ENCODE results near the gene TMEM184A.
"Not testable (repeated sequence)": the region's sequence is repeated elsewhere in the genome, so short reads cannot be mapped to it uniquely, and the experiment has no call there.

The TMEM184A gene

GRCh38 chr7:1583241-1583930, 27.4 kb upstream of the TMEM184A start:
- H3K4me1 Mint-ChIP-seq, H3K4me3 Mint-ChIP-seq, H3K9me3 Mint-ChIP-seq, CTCF ChIA-PET, H3K36me3 Mint-ChIP-seq, DNase-seq, H3K27ac Mint-ChIP-seq: not testable (repeated sequence)
- H3K27me3 Mint-ChIP-seq: peaks cover 12% of the 10 kb centered on the region

GRCh38 chr7:1580422-1581030, 24.5 kb upstream of the TMEM184A start:
- CTCF ChIA-PET: interaction anchor here (0.9 kb wide), 1 partner anchor 10 kb away, joined by 4 read pairs; no protein-coding TSS in a partner anchor
- Mint-ChIP-seq H3K36me3 (no peaks in the 10 kb centered on the region), H3K9me3 (no peaks in the 10 kb centered on the region), H3K4me1 (no peaks in the 10 kb centered on the region), H3K4me3 (no peak overlapping the region), H3K27ac (no peak overlapping the region), H3K27me3 (peaks cover 5% of the 10 kb centered on the region)
- no peak for DNase-seq

DNA sequence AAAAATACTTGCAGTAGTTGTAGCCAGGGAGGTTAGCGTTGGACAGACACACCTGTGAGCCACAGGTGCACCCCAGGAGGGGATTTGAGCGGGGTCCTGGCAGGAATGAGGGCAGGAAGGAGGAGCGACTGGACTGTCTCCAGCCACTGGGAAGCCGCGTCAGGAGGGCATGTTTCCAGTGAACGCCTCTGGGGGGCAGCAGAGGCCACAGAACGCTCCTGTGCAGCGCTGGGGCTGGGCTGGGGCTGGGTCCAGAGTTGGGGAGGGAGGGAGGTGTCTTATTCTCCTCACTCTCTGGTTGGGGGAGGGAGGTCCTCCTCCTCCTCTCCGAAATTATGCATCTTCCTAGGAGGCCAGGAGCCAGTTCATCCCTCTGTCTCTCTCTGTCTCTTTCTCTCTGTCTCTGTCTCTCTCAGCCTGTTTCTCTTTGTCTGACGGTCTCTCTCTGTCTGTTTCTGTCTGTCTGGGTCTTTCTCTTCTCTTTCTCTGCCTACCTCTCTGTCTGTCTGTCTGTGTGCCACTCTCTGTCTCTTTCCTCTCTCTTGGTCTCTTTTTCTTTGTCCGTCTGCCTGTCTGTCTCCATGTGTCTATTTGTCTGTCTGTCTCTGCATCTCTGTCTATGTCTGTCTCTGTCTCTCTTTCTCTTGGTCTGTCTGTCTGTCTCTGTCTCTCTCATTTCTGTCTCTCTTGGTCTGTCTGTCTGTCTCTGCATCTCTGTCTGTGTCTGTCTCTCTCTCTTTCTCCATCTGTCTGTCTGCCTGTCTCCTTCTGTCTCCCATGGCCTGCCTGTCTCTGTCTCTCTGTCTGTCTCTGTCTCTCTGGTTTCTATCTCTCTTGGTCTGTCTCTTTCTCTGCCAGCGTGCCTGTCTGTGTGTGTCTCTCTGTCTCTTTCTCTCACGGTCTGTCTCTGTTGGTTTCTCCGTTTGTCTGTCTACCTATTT, 23.7 kb upstream of the TMEM184A start:
- no peak overlapping the region for H3K4me3 Mint-ChIP-seq
- no peaks in the 10 kb centered on the region for H3K4me1 Mint-ChIP-seq
- no peaks in the 10 kb centered on the region for H3K36me3 Mint-ChIP-seq
- H3K27ac Mint-ChIP-seq: no peak overlapping the region
- CTCF ChIA-PET: interaction anchor here (0.6 to 1.2 kb wide), 5 partner anchors 9 to 769 kb away, joined by 3 to 8 read pairs (median 3); no protein-coding TSS in a partner anchor
- DNase-seq: peak; percentile 80
- no peaks in the 10 kb centered on the region for H3K9me3 Mint-ChIP-seq
- H3K27me3 Mint-ChIP-seq: peaks cover 5% of the 10 kb centered on the region

- no peak overlapping the region for H3K4me3 Mint-ChIP-seq
- H3K27ac Mint-ChIP-seq: no peak overlapping the region
- H3K4me1 Mint-ChIP-seq: no peaks in the 10 kb centered on the region
- H3K9me3 Mint-ChIP-seq: no peaks in the 10 kb centered on the region
- peaks cover 5% of the 10 kb centered on the region for H3K27me3 Mint-ChIP-seq
- CTCF ChIA-PET: interaction anchor here (0.8 to 1.2 kb wide), 4 partner anchors 8 to 770 kb away, joined by 3 to 8 read pairs (median 4); no protein-coding TSS in a partner anchor
- no peak for DNase-seq
- H3K36me3 Mint-ChIP-seq: no peaks in the 10 kb centered on the region
Observed at GRCh38 chr7:1578513-1578912, 22.5 kb upstream of the TMEM184A start.

- DNase-seq: no peak
- no peaks in the 10 kb centered on the region for H3K9me3 Mint-ChIP-seq
- H3K36me3 Mint-ChIP-seq: peaks cover 9% of the 10 kb centered on the region
- CTCF ChIA-PET: interaction anchor here (0.7 to 1.1 kb wide), 2 partner anchors 423 to 771 kb away, joined by 4 read pairs; no protein-coding TSS in a partner anchor
- H3K27me3 Mint-ChIP-seq: peaks cover 5% of the 10 kb centered on the region
- no peak overlapping the region for H3K4me3 Mint-ChIP-seq
- peaks cover 10% of the 10 kb centered on the region for H3K4me1 Mint-ChIP-seq
- no peak overlapping the region for H3K27ac Mint-ChIP-seq
Observed at GRCh38 chr7:1576521-1577253, 20.7 kb upstream of the TMEM184A start.

GRCh38 chr7:1575809-1576208, 19.8 kb upstream of the TMEM184A start:
- H3K27ac Mint-ChIP-seq: no peak overlapping the region
- peaks cover 16% of the 10 kb centered on the region for H3K4me1 Mint-ChIP-seq
- DNase-seq: no peak
- CTCF ChIA-PET: interaction anchor here (0.7 kb wide), 1 partner anchor 422 kb away, joined by 4 read pairs; no protein-coding TSS in a partner anchor
- H3K4me3 Mint-ChIP-seq: no peak overlapping the region
- H3K36me3 Mint-ChIP-seq: peaks cover 9% of the 10 kb centered on the region
- H3K9me3 Mint-ChIP-seq: no peaks in the 10 kb centered on the region
- H3K27me3 Mint-ChIP-seq: peaks cover 5% of the 10 kb centered on the region

DNA sequence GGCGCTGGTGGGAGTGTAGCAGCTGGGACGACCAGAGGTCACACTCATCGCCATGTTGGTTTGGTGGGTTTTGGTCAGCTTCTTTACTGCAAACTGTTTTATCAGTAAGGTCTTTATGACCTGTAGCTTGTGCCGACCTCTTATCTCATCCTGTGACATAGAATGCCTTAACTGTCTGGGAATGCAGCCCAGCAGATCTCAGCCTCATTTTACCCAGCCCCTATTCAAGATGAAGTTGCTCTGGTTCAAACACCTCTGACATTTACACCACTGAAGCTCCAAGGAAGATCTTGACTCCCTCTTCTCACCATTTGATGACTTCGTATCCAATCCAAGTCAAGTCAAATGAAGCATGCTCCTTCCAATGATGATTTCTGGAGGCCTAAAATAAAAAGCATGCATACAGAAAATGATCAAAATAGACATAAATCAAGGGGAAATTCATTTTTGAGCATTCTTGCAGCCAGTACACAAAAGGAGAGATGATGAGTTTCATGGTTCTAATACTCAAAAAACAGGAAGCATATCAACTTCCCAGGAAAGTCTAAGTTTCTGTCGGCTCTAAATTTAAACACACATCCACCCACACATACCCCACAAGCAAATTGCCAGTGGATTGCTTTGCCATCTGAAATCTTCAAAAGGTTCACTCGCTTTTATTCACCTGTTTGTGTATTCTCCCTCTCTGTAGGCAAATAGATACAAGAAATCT, 16.3 kb upstream of the TMEM184A start:
- Mint-ChIP-seq H3K9me3 (no peaks in the 10 kb centered on the region), H3K36me3 (peaks cover 13% of the 10 kb centered on the region), H3K4me1 (peaks cover 33% of the 10 kb centered on the region), H3K27me3 (no peaks in the 10 kb centered on the region), H3K4me3 (peak overlapping the region; percentile 88), H3K27ac (no peak overlapping the region)
- no peak for DNase-seq
- CTCF ChIA-PET: interaction anchor here (0.7 kb wide), 1 partner anchor 315 kb away, joined by 4 read pairs; no protein-coding TSS in a partner anchor

DNA sequence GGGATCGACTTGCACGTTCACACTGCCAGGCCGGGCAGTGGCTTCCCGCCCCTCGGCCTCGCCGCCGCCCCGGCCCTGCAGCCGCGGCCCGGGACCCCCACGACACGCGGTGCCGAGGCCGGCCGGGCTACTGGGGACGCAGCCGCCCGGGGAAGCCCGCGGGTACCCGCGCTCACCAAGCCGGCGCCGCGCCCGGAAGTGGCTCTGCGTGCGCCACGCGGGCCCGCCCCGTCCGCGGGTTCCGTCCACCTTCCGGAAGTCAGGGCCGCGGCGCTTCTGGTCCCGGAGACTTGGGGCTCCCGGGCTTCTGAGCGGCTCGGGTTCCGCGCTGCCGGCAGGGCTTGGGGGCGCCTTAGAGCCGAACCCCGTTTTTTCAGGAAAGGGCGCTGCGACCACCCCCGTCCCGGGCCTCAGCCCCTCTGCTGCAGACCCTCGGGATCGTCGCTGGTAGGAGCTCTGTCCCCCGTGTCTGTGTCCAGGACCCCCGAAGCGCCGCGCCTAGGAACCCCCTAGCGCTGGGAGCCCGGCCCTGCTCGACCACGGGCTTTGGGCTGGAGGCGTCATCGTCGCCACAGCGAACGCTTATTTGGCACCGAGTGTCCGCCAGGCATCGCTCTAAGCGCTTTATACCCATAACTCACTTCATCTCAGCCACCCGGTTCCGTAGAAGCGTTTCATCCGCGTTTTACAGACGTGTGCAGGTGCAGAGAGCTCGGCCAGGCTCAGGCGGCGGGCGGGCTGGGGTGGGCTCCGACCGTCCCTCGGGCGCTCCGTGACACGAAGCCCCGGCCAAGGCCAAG, 14.0 kb upstream of the TMEM184A start, which contains the start of gene PSMG3:
TSS of gene PSMG3 (minus strand) at position 200 of the 800 bp plus-strand sequence. CDS start 693 bp downstream, outside the sequence.
- Mint-ChIP-seq H3K9me3 (no peaks in the 10 kb centered on the region), H3K4me1 (peaks cover 39% of the 10 kb centered on the region), H3K27me3 (no peaks in the 10 kb centered on the region), H3K4me3 (peak within 1 kb of the TSS; percentile 88), H3K36me3 (peaks cover 17% of the 10 kb centered on the region), H3K27ac (peak within 1 kb of the TSS; percentile 92)
- CTCF ChIA-PET: interaction anchor here (0.6 to 1.5 kb wide), 6 partner anchors 9 to 640 kb away, joined by 3 to 5 read pairs (median 4); partner anchors contain the start of gene TMEM184A
- DNase-seq: peak; percentile 92

DNA sequence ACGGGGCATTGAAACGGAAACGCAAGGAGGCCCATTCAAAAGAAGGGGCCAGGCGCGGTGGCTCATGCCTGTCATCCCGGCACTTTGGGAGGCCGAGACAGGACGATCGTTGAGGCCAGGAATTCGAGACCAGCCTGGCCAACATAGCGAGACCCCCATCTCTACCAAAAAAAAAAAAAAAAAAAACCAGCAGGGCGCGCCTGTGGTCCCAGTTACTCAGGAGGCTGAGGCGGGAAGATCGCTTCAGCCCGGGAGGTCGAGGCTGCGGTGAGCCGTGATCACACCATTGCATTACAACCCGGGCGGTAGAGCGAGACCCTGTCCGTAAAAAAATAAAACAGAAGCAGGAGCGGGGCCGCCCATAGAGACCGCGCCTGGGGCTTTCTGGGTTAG, 13.4 kb upstream of the TMEM184A start:
- CTCF ChIA-PET: interaction anchor here (1.5 kb wide), 1 partner anchor 36 kb away, joined by 4 read pairs; no protein-coding TSS in a partner anchor
- Mint-ChIP-seq H3K27ac (peak overlapping the region; percentile 86), H3K4me3 (peak overlapping the region; percentile 85), H3K4me1 (peaks cover 39% of the 10 kb centered on the region), H3K9me3 (no peaks in the 10 kb centered on the region), H3K36me3 (peaks cover 17% of the 10 kb centered on the region), H3K27me3 (no peaks in the 10 kb centered on the region)
- DNase-seq: no peak

DNA sequence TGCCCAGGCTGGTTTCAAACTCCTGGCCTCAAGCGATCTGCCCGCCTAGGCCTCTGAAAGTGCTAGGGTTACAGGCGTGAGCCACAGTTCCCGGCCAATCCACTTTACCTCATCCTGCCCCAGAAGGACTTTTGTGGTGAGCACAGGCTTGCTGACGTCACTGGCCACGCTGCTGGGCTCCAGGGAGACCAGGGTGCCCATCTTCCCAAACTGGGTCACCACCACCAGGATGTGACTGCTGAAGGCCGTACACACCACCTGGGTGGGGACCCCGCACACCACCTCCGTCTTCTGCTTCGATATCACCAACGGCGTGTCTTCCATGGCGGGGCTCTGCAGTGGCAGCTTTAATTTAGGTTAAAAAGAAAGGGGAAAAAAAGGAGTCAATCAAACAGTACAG, 13.0 kb upstream of the TMEM184A start:
- peak overlapping the region; percentile 86 for H3K27ac Mint-ChIP-seq
- H3K9me3 Mint-ChIP-seq: no peaks in the 10 kb centered on the region
- H3K4me1 Mint-ChIP-seq: peaks cover 39% of the 10 kb centered on the region
- CTCF ChIA-PET: interaction anchor here (1.5 kb wide), 1 partner anchor 36 kb away, joined by 4 read pairs; no protein-coding TSS in a partner anchor
- H3K27me3 Mint-ChIP-seq: no peaks in the 10 kb centered on the region
- DNase-seq: no peak
- peak overlapping the region; percentile 85 for H3K4me3 Mint-ChIP-seq
- H3K36me3 Mint-ChIP-seq: peaks cover 17% of the 10 kb centered on the region

DNA sequence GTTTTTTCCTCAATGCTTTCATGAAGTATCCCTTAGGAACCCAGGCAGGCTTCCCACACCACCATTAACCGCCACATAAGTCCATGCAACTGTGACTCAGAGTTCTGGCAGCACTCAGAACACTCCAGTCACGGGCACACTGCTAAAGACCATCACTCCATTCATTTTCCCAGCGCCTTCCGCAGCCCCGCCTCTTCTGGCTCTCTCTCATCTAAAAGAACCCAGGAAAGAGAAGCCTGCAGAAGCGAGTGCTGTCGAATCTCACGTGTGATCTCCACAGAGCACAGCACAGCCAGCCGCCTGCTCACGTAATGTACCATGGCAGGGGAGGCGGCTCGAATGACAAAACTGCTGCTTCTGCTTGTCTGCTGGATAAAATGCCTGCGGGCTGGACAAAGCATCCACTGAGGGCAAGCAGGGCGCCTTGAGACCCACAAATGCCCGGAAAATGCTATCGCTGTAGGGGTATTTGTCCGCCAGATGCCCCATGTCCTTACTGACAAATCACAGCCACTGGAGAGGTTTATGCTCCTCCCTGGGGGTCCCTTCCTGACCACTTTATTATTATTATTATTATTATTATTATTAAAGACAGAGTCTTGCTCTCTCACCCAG, 12.0 kb upstream of the TMEM184A start:
- H3K36me3 Mint-ChIP-seq: peaks cover 16% of the 10 kb centered on the region
- no peaks in the 10 kb centered on the region for H3K9me3 Mint-ChIP-seq
- DNase-seq: no peak
- H3K4me1 Mint-ChIP-seq: peaks cover 39% of the 10 kb centered on the region
- peak overlapping the region; percentile 85 for H3K4me3 Mint-ChIP-seq
- no peaks in the 10 kb centered on the region for H3K27me3 Mint-ChIP-seq
- no peak overlapping the region for H3K27ac Mint-ChIP-seq
- CTCF ChIA-PET: interaction anchor here (1.5 kb wide), 1 partner anchor 35 kb away, joined by 4 read pairs; no protein-coding TSS in a partner anchor
